ENCODE measurements around the gene C1S.

Gene C1S

DNA sequence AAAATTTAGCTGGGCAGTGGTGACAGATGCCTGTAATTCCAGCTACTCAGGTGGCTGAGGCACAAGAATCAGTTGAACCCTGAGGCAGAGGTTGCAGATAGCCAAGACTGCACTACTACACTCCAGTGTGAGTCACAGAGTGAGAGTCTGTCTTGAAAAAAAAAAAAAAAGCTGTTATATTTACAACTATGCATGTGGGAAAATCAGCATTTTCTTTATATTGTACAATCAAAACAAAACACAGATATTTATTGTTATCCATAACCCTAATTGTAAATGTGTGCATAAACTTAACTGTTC, 19.3 kb downstream of the C1S start:
- DNase-seq (ENCODE audit: low read depth) = no peak
- TF ChIP-seq, protein P1, sequence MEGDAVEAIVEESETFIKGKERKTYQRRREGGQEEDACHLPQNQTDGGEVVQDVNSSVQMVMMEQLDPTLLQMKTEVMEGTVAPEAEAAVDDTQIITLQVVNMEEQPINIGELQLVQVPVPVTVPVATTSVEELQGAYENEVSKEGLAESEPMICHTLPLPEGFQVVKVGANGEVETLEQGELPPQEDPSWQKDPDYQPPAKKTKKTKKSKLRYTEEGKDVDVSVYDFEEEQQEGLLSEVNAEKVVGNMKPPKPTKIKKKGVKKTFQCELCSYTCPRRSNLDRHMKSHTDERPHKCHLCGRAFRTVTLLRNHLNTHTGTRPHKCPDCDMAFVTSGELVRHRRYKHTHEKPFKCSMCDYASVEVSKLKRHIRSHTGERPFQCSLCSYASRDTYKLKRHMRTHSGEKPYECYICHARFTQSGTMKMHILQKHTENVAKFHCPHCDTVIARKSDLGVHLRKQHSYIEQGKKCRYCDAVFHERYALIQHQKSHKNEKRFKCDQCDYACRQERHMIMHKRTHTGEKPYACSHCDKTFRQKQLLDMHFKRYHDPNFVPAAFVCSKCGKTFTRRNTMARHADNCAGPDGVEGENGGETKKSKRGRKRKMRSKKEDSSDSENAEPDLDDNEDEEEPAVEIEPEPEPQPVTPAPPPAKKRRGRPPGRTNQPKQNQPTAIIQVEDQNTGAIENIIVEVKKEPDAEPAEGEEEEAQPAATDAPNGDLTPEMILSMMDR (IDR thresholded peaks at IDR 0.05; ENCODE audit: low read depth, low read length, missing control alignments) = no peak
- no peak overlapping the region for H3K4me3 ChIP-seq (ENCODE audit: low read depth, low read length)
- in situ Hi-C loops (cut with HindIII; ENCODE audit: low sequenced_read_pairs) = no loop called here

DNA sequence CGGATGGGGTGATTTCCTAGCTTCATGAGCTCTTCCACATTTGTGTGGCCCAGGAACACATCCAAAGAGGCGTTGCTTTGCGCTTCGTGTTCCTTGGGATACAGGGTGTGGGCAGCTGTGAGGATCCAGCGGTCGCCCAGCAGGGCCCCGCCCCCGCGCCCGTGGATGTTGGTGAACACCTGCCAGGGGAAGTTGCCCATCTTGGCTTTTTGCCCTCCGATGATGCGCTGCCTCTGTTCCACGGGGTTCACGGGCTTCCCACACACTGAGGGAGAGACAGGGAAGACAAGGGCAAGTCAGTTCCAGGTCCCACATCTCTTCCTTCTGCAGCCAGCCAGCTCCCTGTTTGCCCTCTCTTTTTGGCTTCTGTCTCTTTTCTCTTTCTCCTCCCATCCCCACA, 20.5 kb downstream of the C1S start:
- no peak overlapping the region for H3K4me3 ChIP-seq (ENCODE audit: low read depth, low read length)
- TF ChIP-seq, protein P1 (IDR thresholded peaks at IDR 0.05; ENCODE audit: low read depth, low read length, missing control alignments) = no peak
- no peak for DNase-seq (ENCODE audit: low read depth)
- in situ Hi-C loops (cut with HindIII; ENCODE audit: low sequenced_read_pairs) = no loop called here

DNA sequence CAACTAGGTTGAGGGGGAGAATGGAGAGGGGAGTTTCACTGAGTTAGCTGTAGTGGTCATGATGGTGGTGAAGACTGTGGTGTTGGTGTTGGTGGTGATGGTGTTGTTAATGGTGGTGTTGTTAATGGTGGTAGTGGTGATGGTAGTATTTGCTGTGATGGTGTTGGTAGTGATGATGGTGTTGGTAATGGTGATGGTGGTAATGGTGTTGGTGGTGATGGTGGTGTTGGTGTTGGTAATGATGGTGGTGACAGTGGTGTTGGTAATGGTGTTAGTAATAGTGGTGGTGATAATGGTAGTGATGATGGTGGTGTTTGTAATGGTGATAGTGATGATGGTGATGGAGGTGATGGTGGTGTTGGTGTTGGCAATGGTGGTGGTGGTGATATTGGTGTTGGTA, 22.6 kb downstream of the C1S start:
- no peak for DNase-seq (ENCODE audit: low read depth)
- no peak overlapping the region for H3K4me3 ChIP-seq (ENCODE audit: low read depth, low read length)
- TF ChIP-seq, protein P1 (IDR thresholded peaks at IDR 0.05; ENCODE audit: low read depth, low read length, missing control alignments) = no peak
- in situ Hi-C loops (cut with HindIII; ENCODE audit: low sequenced_read_pairs) = no loop called here

DNA sequence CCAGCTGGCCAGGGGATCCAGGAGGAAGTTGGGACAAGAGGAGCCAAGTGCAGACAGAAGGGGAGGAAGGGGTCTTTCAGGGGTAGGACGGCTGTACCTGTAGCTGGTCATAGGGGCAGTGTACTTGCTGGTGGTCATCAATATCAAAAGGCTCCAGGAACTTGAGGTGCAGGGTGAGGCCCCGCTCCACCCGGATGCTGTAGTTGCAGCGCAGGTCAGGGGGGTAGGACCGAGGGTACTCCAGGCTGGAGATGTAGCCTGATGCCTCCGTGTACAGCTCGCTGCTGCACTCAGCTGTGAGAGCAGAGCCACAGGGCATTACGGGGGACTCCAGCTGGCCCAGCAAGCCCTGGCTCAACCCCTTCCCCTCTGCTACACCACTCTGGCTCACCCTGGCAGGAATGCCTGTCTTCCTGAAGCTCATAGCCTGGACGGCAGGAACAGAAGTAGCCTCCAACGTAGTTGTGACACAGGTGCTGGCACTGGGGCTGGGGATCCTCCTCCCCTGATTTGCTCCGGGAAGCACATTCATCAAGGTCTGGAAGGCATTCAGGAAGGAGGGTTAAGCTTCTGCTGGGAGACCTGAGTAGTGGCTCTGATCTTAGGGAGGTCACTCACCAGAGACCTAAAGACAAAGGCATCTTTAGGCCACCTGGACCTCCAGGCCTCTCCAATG, 28.8 kb downstream of the C1S start:
- no peak overlapping the region for H3K4me3 ChIP-seq (ENCODE audit: low read depth, low read length)
- in situ Hi-C loops (cut with HindIII; ENCODE audit: low sequenced_read_pairs) = no loop called here
- TF ChIP-seq, protein P1 (IDR thresholded peaks at IDR 0.05; ENCODE audit: low read depth, low read length, missing control alignments) = no peak
- no peak for DNase-seq (ENCODE audit: low read depth)

DNA sequence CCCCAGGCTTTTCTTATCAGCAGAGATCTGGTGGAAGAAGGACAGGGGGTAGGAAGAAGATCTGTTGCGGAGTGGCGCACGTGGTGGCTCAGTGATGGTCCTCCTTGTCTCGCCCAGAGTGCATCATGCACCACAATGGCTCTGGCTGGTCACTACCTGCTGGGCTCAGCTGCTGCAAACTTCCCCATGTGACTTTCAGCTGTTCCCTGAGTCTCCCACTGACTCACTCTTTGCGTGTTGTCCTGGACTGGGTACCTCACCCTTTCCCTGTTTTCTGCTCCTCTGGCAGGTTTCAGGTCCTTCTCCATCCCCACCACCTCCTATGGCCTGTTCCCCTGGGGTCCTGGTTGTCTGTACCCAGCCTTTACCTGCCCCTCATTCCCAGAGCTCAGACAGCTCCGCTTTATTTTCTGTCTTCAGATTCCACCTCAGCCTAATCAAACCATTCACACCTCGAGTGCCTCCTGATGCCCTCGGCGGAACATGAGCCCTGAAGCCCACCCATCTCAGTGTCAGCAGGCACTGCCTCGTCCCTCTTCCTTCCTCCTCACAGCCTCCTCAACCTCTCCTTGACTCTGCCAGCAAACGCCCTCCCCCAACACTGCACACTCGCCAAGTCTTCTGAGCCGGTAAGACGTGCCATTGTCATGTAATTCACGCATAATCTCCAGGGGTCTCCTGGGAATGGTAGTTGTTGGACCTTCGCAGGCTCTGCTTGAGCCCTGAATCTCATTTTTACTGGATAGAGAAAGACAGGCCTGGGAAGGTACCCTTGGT, 29.9 kb downstream of the C1S start:
- no peak for DNase-seq (ENCODE audit: low read depth)
- in situ Hi-C loops (cut with HindIII; ENCODE audit: low sequenced_read_pairs) = no loop called here
- no peak overlapping the region for H3K4me3 ChIP-seq (ENCODE audit: low read depth, low read length)
- TF ChIP-seq, protein P1 (IDR thresholded peaks at IDR 0.05; ENCODE audit: low read depth, low read length, missing control alignments) = no peak

DNA sequence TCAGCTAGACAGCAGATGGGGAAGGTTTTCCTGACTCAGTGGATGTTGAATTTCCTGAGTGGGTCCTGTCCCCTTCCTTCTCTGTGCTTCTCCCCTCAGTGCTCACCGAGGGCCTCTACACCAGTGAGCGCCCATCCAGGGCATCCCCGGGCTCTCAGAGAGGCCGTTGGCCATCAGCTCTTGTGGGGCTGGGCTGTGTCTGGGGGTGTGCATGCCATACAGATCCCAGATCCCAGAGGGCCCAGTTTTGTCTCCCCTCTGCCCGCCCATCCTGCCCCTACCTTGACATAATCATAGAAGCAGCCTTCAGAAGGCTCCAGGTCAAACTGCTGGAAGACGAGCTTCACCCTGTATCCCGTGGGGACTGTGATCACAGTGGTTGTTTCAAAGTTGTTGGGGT, 30.7 kb downstream of the C1S start:
- TF ChIP-seq, protein P1 (IDR thresholded peaks at IDR 0.05; ENCODE audit: low read depth, low read length, missing control alignments) = no peak
- in situ Hi-C loops (cut with HindIII; ENCODE audit: low sequenced_read_pairs) = no loop called here
- H3K4me3 ChIP-seq (ENCODE audit: low read depth, low read length) = peak overlapping the region; percentile 41
- no peak for DNase-seq (ENCODE audit: low read depth)

Data from astrocyte of the cerebellum (primary cell).